CD14-positive monocyte (primary cell): ENCODE measurements around the gene CCL27. TPM values are rescaled to one million over a fixed set of nuclear protein-coding genes. Genes with fewer than 3 reads are reported as not detected.

ENCODE experiments used
- DNase-seq, 3 donors: peaks; one replicate each; pipeline ENCODE4 v3.0.0-alpha.2; 2011 to 2022
- H2AFZ ChIP-seq: 2 replicates; pipeline ENCODE4 v1.6.0; 2012; ENCODE audit warnings: mild to moderate bottlenecking, low read depth, low read length, inconsistent platforms; ENCODE audit not compliant: insufficient read depth, poor library complexity, severe bottlenecking
- H3K27ac ChIP-seq, 2 donors: 1 replicate in 1 of 2; 2 replicates in 1 of 2; pipeline ENCODE4 v1.5.1; 2012 to 2013; ENCODE audit warnings: low read length in 2 of 2, control low read depth in 1 of 2, inconsistent platforms in 1 of 2, low read depth in 1 of 2, mild to moderate bottlenecking in 1 of 2
- H3K27me3 ChIP-seq, 2 donors: one replicate each; pipeline versions ENCODE4 v1.6.0 to v1.6.1; 2011 to 2013; ENCODE audit warnings: low read length in 2 of 2; ENCODE audit not compliant: control insufficient read depth in 2 of 2, insufficient read depth in 2 of 2
- H3K36me3 ChIP-seq, 2 donors: replicated peaks in 1 of 2; 1 replicate in 1 of 2; 2 replicates in 1 of 2; pipeline versions ENCODE4 v1.5.1 to v1.6.1; 2012 to 2013; ENCODE audit warnings: low read length in 2 of 2, control low read depth in 1 of 2, inconsistent platforms in 1 of 2, mild to moderate bottlenecking in 1 of 2; ENCODE audit not compliant: insufficient read depth in 2 of 2, control insufficient read depth in 1 of 2
- H3K4me1 ChIP-seq, 2 donors: 1 replicate in 1 of 2; 2 replicates in 1 of 2; pipeline versions ENCODE4 v1.5.1 to v1.6.1; 2012 to 2013; ENCODE audit warnings: low read length in 2 of 2, control low read depth in 1 of 2, inconsistent platforms in 1 of 2, mild to moderate bottlenecking in 1 of 2, moderate library complexity in 1 of 2; ENCODE audit not compliant: insufficient read depth in 2 of 2, control insufficient read depth in 1 of 2
- H3K4me2 ChIP-seq: replicated peaks from 2 replicates; pipeline ENCODE3; 2012; ENCODE audit warnings: low read length, moderate library complexity, mild to moderate bottlenecking; ENCODE audit not compliant: poor library complexity, severe bottlenecking; ENCODE audit errors: extremely low read depth
- H3K4me3 ChIP-seq, 3 experiments: fragments of 200-600 bp in 1 of 3; sonication (generic) in 1 of 3; replicated peaks in 1 of 3; 1 replicate in 2 of 3; 2 replicates in 1 of 3; pipeline ENCODE4 v1.5.1; 2011 to 2013; ENCODE audit warnings: low read length in 3 of 3, mild to moderate bottlenecking in 3 of 3, control low read depth in 2 of 3, low read depth in 2 of 3, inconsistent platforms in 1 of 3, moderate library complexity in 1 of 3
- H3K79me2 ChIP-seq: 2 replicates; pipeline ENCODE4 v1.6.0; 2012; ENCODE audit warnings: mild to moderate bottlenecking, control low read depth, inconsistent platforms, low read length, moderate library complexity; ENCODE audit not compliant: insufficient read depth
- H3K9ac ChIP-seq: 2 replicates; pipeline ENCODE4 v1.6.0; 2017; ENCODE audit warnings: low read length, mild to moderate bottlenecking; ENCODE audit not compliant: insufficient read depth, poor library complexity, severe bottlenecking
- H3K9me3 ChIP-seq, 2 donors: replicated peaks in 1 of 2; 1 replicate in 1 of 2; 2 replicates in 1 of 2; pipeline versions ENCODE4 v1.5.1 to v1.6.1; 2012 to 2013; ENCODE audit warnings: low read length in 2 of 2, control low read depth in 1 of 2; ENCODE audit not compliant: control insufficient read depth in 1 of 2, insufficient read depth in 1 of 2
- H4K20me1 ChIP-seq: 2 replicates; pipeline ENCODE4 v1.6.0; 2012; ENCODE audit warnings: mild to moderate bottlenecking, low read length, control low read depth, moderate library complexity; ENCODE audit not compliant: insufficient read depth
- H3K27ac Mint-ChIP-seq, 7 donors: one replicate each; pipeline ENCODE4 v1.8.0; 2020; ENCODE audit warnings: mild to moderate bottlenecking in 7 of 7, mixed read lengths in 7 of 7, moderate library complexity in 6 of 7, inconsistent platforms in 2 of 7
- H3K27me3 Mint-ChIP-seq, 3 donors: one replicate each; pipeline ENCODE4 v1.8.0; 2021 to 2022; ENCODE audit warnings: low read depth in 3 of 3, mild to moderate bottlenecking in 3 of 3, mixed read lengths in 3 of 3, moderate library complexity in 3 of 3, inconsistent platforms in 1 of 3
- H3K36me3 Mint-ChIP-seq, 2 donors: one replicate each; pipeline ENCODE4 v1.8.0; 2020; ENCODE audit warnings: mixed read lengths in 2 of 2, inconsistent platforms in 1 of 2, mild to moderate bottlenecking in 1 of 2
- H3K4me1 Mint-ChIP-seq: one replicate; pipeline ENCODE4 v1.8.0; 2020; ENCODE audit warnings: mild to moderate bottlenecking, mixed read lengths
- H3K4me3 Mint-ChIP-seq, 2 donors: one replicate each; pipeline ENCODE4 v1.8.0; 2020; ENCODE audit warnings: mild to moderate bottlenecking in 2 of 2, mixed read lengths in 2 of 2, moderate library complexity in 1 of 2
- H3K9me3 Mint-ChIP-seq, 7 donors: one replicate each; pipeline ENCODE4 v1.8.0; 2020 to 2022; ENCODE audit warnings: mixed read lengths in 7 of 7, mild to moderate bottlenecking in 6 of 7, moderate library complexity in 6 of 7, inconsistent platforms in 2 of 7
- CTCF ChIP-seq: fragments of 200-600 bp; IDR thresholded peaks from one replicate; pipeline ENCODE4 v1.8.0; 2022; ENCODE audit warnings: antibody characterized with exemption, mild to moderate bottlenecking
- WGBS: methylation state at CpG from one replicate; pipeline ENCODE4 v1.1.5; 2013; ENCODE audit warnings: missing lambda C conversion rate; ENCODE audit not compliant: insufficient coverage; 5-methylcytosine and 5-hydroxymethylcytosine counted together
- intact Hi-C, 2 donors: fragments of 100-400 bp; cut with micrococcal nuclease; formaldehyde crosslinking; loops; one replicate each; pipeline versions ENCODE4 v1.15.0 to v1.15.1; 2023
- polyA plus RNA-seq, 3 donors: library from polyadenylated mRNA; depleted of rRNA in 1 of 3; unstranded in 2 of 3; stranded (reverse) in 1 of 3; fragments of 300-500 nt in 2 of 3; fragments of >200 nt in 1 of 3; fragmentation: Illumina TruSeq in 2 of 3; gene quantifications; 1 replicate in 2 of 3; 2 replicates in 1 of 3; pipeline ENCODE4 v1.2.3, GENCODE V29; 2012 to 2021

CCL27 gene
- polyA plus RNA-seq, 3 donors, result not detected

GRCh38 chr9:34707130-34707529, 44.7 kb upstream of the CCL27 start:
- WGBS, result 94% methylated on average over 2 of the region's 2 CpGs

More at GRCh38 chr9:34707130-34707529, 44.7 kb upstream of the CCL27 start:
- no peak overlapping the region for H3K4me3 Mint-ChIP-seq
- no peak overlapping the region for H3K9ac ChIP-seq
- no peaks in the 10 kb centered on the region for H3K9me3 ChIP-seq
- H3K4me3 ChIP-seq, result no peak overlapping the region
- H3K4me2 ChIP-seq, result no peak overlapping the region
- H3K4me1 ChIP-seq, result peaks cover 0 to 4% of the 10 kb centered on the region in 2 donors
- TF ChIP-seq CTCF, result no peak
- H3K79me2 ChIP-seq, result no peaks in the 10 kb centered on the region
- no peak overlapping the region for H2AFZ ChIP-seq
- H3K36me3 ChIP-seq, result no peaks in the 10 kb centered on the region
- no peak overlapping the region for H3K27ac Mint-ChIP-seq
- no peak for DNase-seq
- peaks cover 6 to 9% (median 9%) of the 10 kb centered on the region in 3 donors for H3K27me3 Mint-ChIP-seq
- H3K36me3 Mint-ChIP-seq, result no peaks in the 10 kb centered on the region
- peaks cover 5% of the 10 kb centered on the region for H3K4me1 Mint-ChIP-seq
- H3K27ac ChIP-seq, result no peak overlapping the region
- no peaks in the 10 kb centered on the region for H4K20me1 ChIP-seq
- intact Hi-C loops, result no loop called here
- no peaks in the 10 kb centered on the region for H3K27me3 ChIP-seq
- no peaks in the 10 kb centered on the region for H3K9me3 Mint-ChIP-seq
